ENCODE results near the gene GCHFR. TPM values are rescaled to one million over a fixed set of nuclear protein-coding genes. Genes with fewer than 3 reads are reported as not detected.

GCHFR gene
- 100 to 1,000 TPM in 3 of 4 donors, 10 to 100 TPM in 1; 60.0 to 135 (median 117) TPM for total RNA-seq

DNA sequence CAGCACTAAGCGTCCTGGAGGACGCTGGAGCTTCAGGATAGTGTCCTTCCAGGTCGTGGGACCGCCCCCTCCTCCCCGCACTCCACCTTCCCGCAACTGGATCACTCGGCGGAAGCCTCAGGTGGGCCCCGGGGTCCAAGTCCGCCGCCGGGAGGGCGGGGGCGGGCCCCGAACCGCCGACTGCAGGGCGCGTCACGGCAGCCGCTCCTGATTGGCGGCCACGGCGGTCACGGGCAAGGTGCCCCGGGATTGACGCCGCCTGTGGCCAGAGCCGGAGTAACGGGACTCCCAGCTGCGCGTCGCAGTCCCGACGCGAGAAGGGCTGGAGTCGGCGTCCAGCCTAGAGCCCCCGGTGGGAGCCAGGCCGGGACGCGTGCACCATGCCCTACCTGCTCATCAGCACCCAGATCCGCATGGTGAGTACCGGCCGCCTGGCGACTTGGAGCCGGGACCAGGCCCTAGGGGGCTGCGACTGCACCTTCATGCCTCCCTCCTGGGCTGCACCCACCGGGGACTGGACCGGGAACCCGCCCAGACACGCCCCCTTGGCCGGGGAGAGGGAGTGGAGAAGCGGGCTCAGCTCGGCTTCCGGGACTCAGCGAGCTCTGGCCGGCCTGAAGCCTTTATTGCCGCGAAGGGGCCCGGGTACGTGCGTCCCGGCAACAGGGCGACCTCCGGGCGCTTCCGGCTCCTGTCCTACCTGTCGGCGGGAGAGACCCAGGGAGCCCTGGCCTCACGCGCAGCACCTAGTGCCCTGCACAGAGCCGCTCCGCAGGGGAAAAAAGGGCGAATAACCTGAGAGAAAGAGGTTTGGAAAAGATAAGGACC is at the start of gene GCHFR:
TSS of gene GCHFR (plus strand) at position 268 of the 828 bp plus-strand sequence. CDS start at position 381, 113 bp downstream.
- TF ChIP-seq CTCF (IDR thresholded peaks at IDR 0.05; ENCODE audit: low read depth) = no peak

GRCh38 chr15:40714144-40714543 is 49.7 kb upstream of the GCHFR start:
- no peak for TF ChIP-seq CTCF (IDR thresholded peaks at IDR 0.05; ENCODE audit: low read depth)

- TF ChIP-seq CTCF (IDR thresholded peaks at IDR 0.05; ENCODE audit: low read depth) = no peak
Measured at GRCh38 chr15:40716165-40716564, 47.7 kb upstream of the GCHFR start.

GRCh38 chr15:40721701-40722100 is 42.2 kb upstream of the GCHFR start:
- no peak for TF ChIP-seq CTCF (IDR thresholded peaks at IDR 0.05; ENCODE audit: low read depth)

DNA sequence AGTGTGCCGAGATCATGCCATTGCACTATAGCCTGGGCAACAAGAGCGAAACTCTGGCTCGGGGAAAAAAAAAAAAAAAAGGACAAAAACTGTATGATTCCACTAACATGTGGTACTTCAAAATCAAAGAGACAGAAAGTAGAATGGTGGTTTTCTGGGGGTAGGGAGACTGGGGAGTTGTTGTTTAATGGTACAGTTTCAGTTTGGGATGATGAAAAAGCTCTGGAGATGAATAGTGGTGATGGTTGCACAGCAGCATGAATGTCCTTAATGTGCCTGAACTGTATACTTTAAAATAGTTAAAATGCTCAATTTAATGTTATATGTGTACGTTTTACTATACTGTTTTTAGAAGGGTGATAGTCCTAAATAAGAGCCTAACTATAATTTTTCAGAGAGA is 41.5 kb upstream of the GCHFR start:
- no peak for TF ChIP-seq CTCF (IDR thresholded peaks at IDR 0.05; ENCODE audit: low read depth)

GRCh38 chr15:40722934-40723333 is 40.9 kb upstream of the GCHFR start:
- no peak for TF ChIP-seq CTCF (IDR thresholded peaks at IDR 0.05; ENCODE audit: low read depth)

DNA sequence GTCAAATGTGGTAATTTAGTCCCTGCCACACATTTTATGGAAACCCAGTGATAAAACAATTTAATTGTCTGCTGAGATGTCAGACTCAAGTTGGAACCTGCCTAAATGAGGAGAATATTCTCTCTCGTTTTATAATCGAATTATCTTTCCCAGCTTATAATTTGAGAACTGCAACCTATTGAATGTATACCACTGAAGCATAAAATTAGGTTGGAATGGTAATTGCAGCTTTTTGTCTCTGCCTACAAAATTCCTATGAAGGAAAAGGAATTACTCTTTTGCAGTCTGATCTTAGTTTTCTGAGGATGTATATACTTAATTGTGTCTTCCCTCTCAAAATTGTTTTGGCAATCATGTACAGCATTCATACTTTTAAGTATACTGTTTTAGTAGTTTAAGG is 39.9 kb upstream of the GCHFR start:
- TF ChIP-seq CTCF (IDR thresholded peaks at IDR 0.05; ENCODE audit: low read depth) = no peak

All from subcutaneous adipose tissue (tissue), 4 donors.